ENCODE data around the gene C12orf75.
A peak's percentile ranks its signal among the peaks of the same experiment; 100 is the strongest.
"Not testable (repeated sequence)": the region's sequence is repeated elsewhere in the genome, so short reads cannot be mapped to it uniquely, and the experiment has no call there.

C12orf75 gene

GRCh38 chr12:105310476-105311085, 19.9 kb upstream of the C12orf75 start:
- DNase-seq (ENCODE audit: low spot score): not testable (repeated sequence)

GRCh38 chr12:105311936-105312335, 18.6 kb upstream of the C12orf75 start:
- not testable (repeated sequence) for DNase-seq (ENCODE audit: low spot score)

DNA sequence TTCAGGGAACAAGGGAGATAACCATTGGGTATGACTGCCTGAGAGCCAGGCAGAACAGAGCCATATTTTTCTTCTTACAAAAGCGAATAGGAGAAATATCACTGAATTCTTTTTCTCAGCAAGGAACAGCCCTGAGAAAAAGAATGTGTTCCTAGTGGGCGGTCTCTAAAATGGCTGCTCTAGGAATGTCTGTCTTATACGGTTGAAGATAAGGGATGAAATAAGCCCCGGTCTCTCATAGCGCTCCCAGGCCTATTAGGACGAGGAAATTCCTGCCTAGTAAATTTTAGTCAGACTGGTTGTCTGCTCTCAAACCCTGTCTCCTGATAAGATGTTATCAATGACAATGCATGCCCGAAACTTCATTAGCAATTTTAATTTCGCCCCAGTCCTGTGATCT, 16.7 kb upstream of the C12orf75 start:
- not testable (repeated sequence) for DNase-seq (ENCODE audit: low spot score)

DNA sequence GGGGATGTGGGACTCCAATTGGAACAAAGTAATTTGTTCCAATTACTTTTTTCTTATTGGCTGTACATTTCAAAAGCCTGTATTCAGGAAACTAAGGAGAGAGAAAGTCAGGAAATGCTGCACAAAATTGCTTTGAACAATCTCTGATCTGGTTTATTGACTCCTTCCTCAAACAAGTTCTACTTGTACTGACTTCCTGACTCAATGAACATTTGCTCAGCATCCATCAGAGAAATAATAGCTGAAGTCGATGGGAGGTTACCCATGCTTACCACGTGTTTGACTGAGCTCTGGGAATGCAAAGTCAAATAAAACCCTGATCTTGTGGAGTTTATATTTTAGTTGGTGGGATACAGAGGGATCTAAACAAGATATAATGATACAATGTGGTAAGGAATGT, 15.4 kb upstream of the C12orf75 start:
- DNase-seq (ENCODE audit: low spot score): no peak

DNA sequence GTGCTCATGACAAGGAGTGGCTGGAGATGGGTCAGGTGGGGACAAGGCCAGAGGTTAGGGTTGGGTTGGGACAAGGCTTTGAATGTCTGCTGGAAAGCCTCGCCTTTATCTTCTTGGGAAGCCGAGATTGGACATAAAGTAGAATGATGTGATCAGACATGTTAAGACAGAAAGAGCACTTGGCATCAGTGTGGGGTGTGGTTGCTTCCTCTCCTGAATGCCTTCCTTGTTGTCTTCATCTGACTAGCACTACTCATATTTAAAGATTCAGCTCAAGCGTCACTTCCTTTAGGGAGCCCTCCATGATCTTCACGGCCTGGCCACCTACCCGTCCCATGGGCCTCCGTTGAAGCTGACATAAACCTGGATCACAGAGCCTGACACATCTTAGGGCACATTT, 14.8 kb upstream of the C12orf75 start:
- DNase-seq (ENCODE audit: low spot score): no peak

DNA sequence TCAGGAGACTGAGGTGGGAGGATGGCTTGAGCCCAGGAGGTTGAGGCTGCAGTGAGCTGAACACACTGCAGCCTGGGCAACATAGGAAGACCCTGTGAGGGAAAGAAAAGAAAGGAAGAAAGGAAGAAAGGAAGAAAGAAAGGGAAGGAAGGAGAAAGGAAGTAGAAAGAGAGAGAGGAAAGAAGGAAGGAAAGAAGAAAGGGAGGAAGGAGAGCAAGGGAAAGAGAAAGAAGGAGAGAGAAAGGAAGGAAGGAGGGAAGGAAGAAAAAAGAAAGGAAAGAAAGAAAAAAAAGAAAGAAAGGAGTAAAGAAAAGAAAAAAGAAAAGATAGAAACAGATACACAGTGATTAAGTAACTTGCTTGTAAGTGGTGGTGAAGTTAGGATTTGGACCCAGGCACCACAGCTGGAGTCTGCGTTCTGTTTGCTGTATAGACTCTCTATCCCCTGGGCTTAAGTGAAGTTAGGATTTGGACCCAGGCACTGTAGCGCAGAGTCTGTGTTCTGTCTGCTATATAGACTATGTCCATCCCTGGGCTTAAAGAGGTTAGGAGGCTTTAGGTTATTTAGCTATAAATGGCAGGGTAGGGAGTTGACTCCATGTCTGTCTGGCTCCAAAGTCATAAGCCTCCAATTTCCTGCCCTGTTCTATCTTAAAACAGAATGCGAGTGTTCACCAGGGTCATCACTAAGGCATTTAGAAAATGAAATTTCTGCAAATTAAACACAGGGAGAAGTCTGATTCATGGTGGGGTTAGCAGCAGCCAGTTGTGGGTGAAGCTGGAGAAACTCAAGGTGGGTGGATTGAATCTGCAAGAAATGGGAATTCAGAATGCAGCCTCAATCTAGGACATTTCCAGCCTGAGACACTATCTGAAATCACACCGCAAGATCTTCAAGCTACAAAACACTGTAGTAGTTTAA, 13.3 kb upstream of the C12orf75 start:
- no peak for DNase-seq (ENCODE audit: low spot score)

- no peak for DNase-seq (ENCODE audit: low spot score)
Measured at GRCh38 chr12:105317942-105318621, 12.4 kb upstream of the C12orf75 start.

DNA sequence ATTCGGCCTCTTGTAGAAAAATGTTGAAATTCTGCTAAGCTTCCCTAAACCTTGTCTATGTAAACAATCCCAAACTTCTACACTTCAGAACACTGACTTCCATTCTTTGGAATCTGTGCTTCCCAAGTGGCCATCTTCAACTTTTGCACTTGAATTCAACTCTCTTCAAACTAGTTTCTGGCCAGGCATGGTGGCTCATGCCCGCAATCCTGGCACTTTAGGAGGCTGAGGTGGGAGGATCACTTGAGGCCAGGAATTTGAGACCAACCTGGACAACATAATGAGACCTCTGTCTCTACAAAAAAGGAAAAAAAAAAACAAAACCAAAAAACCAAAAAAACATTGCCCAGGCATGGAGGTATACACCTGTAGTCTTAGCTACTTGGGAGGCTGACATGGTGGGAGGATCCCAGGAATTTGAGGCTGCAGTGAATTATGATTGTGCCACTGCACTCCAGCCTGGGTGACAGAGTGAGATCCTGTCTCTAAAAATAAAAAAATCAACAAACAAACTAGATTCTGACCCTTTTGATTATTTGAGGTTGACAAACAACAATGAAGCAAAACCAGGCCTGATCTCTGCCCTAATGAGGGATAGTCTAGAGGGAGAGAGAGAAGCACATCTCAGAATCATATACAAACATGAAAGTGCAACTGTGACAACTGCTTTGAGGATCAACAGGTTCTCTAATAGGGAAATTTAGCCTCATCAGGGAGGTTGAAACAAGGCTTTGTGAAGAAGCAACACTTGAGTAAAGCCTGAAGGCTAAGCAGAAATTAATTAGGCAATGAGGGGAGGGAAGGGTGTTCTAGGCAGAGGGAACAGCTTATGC, 11.6 kb upstream of the C12orf75 start:
- DNase-seq (ENCODE audit: low spot score): no peak

DNA sequence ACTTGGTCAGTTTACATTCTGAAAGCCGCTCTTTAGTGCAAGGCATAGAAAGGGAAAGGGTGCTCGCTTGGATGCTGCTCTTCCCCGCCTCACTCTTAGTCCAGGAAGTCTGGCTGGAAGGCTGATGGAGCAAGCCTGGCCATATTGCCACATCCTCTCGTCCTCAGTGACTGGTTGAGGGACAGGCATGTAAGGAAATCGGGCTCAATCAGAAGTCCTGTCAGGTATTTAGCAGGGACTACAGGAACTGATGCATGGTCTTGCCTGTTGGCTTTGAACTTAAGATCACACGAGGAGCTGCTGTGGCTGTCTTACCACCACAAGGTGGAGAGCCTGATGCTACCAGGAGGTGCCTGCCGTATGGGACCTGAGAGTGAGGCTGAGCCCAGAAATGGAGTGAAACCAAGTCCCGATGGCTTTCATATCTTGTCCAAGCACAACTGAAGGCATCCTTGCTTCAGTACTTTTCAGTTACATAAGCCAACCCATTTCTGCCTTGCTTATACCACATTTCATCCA, 10.7 kb upstream of the C12orf75 start:
- no peak for DNase-seq (ENCODE audit: low spot score)

- no peak for DNase-seq (ENCODE audit: low spot score)
Measured at GRCh38 chr12:105321125-105321524, 9.4 kb upstream of the C12orf75 start.

DNA sequence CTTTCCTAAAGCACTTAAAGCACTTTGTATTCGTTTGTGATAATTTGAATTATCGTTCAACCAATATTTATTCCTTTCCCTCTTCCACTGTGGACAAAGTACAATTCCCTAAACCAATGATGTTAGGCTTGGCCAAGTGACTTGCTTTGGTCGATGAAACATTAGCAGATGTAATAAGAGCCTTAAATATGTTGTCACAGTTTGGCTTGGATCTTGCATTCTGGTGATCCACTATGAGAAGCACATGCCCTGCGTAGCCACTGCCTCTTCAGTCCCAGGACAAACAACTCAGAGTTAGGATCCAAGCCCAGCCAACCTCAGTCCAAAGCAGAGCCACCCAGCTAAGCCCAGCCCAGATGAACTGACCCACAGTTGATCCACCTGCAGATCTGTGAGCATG, 8.4 kb upstream of the C12orf75 start:
- DNase-seq (ENCODE audit: low spot score): no peak

DNA sequence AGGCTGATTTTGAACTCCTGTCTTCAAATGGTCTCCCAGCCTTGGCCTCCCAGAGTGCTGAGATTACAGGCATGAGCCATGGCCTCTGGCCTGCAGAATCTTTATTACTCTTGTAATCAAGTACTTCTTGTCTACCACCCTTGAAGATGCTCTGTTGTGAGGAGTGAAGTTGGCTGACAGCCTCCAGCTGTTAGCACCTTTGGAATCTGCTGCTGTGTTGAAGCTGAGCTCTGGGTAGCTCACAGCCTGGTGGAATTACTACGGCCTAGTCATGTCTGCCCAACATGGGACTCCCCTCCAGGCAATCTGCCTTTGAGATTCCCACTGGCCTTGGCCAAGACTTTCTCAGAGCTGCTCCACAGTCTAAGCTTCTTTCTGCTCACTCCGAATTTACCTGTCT, 5.8 kb upstream of the C12orf75 start:
- no peak for DNase-seq (ENCODE audit: low spot score)

- DNase-seq (ENCODE audit: low spot score): no peak
Measured at GRCh38 chr12:105325117-105325516, 5.4 kb upstream of the C12orf75 start.

GRCh38 chr12:105329926-105330282, 587 bp upstream of the C12orf75 start:
- DNase-seq (ENCODE audit: low spot score): no peak

- DNase-seq (ENCODE audit: low spot score): peak; percentile 47
Measured at GRCh38 chr12:105330931-105331804, 677 bp downstream of the C12orf75 start.

DNA sequence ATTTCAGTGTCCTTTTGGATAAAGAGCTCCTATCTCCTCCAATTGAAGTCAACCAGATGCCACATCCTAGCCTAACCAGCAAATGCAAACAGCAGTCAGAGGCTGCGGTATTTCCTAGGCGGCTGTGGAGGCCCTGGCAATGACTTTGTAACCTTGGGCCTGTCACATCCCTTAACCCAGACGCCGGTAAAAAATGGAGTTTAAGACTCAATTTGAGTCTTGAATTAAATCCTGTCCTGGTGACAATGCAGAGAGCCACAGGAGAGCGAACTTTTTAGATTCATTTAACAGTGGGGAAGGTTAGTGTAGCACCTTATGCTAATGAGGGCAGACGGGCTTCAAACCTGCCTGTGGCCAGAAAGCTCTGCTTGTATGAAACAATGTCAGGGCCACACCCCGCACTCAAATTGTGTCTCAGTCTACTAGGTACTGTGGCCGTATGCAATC, 1.3 kb downstream of the C12orf75 start:
- peak; percentile 37 for DNase-seq (ENCODE audit: low spot score)

- DNase-seq (ENCODE audit: low spot score): not testable (repeated sequence)
Measured at GRCh38 chr12:105332286-105332685, 1.8 kb downstream of the C12orf75 start.

DNA sequence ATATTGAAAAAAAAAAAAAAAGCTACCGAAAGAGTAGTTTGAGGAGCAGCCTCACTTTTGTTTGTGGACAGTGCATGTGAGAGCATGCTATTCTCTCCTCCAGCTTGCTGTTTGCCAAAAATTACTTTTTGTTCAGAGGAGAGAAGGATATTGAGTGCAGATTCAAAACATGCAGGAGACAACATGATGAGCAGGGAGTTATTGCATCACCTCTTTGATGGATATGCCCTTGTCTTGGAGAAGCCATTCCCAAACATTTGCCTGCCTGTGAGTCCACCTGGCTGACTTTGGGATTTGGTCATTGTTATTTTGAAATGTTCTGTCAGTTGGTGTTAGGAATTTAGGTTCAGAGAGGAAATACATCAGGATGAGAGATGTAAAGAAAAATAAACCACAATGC, 2.4 kb downstream of the C12orf75 start:
- DNase-seq (ENCODE audit: low spot score): no peak

GRCh38 chr12:105334001-105334400, 3.5 kb downstream of the C12orf75 start:
- DNase-seq (ENCODE audit: low spot score): no peak

- DNase-seq (ENCODE audit: low spot score): peak; percentile 66
Measured at GRCh38 chr12:105334582-105334981, 4.1 kb downstream of the C12orf75 start.

- no peak for DNase-seq (ENCODE audit: low spot score)
Measured at GRCh38 chr12:105335856-105336255, 5.4 kb downstream of the C12orf75 start.

All from RKO (cell line).